Hematopoietic multipotent progenitor cell treated with erythropoietin and hydrocortisone succinate and interleukin-3 and kit ligand, for 6 days (in vitro differentiated cells): ENCODE measurements around the gene MRPS15.

Source experiments
- DNase-seq: peaks from one replicate; pipeline ENCODE4 v3.0.0-alpha.2; 2015

MRPS15 gene

GRCh38 chr1:36417931-36418330 lies 46.3 kb downstream of the MRPS15 start:
- no peak for DNase-seq

- DNase-seq, result no peak
Observed at GRCh38 chr1:36415661-36416326, 48.4 kb downstream of the MRPS15 start.

- DNase-seq, result no peak
Observed at GRCh38 chr1:36414384-36414783, 49.8 kb downstream of the MRPS15 start.

GRCh38 chr1:36411674-36412648 lies 52.2 kb downstream of the MRPS15 start:
- peak; percentile 85 for DNase-seq

GRCh38 chr1:36408479-36408878 lies 55.7 kb downstream of the MRPS15 start:
- DNase-seq, result no peak

- DNase-seq, result no peak
Observed at GRCh38 chr1:36406440-36406839, 57.7 kb downstream of the MRPS15 start.
